OCI-LY1 (cell line): ENCODE results near the gene KLHDC10.

ENCODE experiments used
- CTCF ChIP-seq: fragments of 200-600 bp; sonication (generic), shearing (Covaris generic); IDR thresholded peaks from 2 replicates; pipeline ENCODE4 v1.5.1; 2017; ENCODE audit warnings: mild to moderate bottlenecking, antibody characterized with exemption, low read length, moderate library complexity, mixed read lengths
- EZH2 ChIP-seq: fragments of 200-600 bp; sonication (generic), shearing (Covaris generic); IDR thresholded peaks from 2 replicates; pipeline ENCODE4 v1.8.0; 2017; ENCODE audit warnings: borderline replicate concordance, mixed run types, mild to moderate bottlenecking, antibody characterized with exemption, low read length, moderate library complexity, mixed read lengths

GRCh38 chr7:130140551-130141160, 70.3 kb downstream of the KLHDC10 start:
- TF ChIP-seq CTCF, result no peak
- TF ChIP-seq EZH2, result no peak
